Hippocampal formation (tissue), 2 donors: ENCODE data around the gene SDR39U1.

Source experiments
- DNase-seq, 2 donors: peaks; one replicate each; lab custom pipeline; 2025; lab: John Stamatoyannopoulos, UW

Gene SDR39U1

GRCh38 chr14:24441904-24442239 is 704 bp downstream of the SDR39U1 start:
- DNase-seq, result no peak

GRCh38 chr14:24441485-24441884 is 1.1 kb downstream of the SDR39U1 start:
- DNase-seq, result no peak

- no peak for DNase-seq
These were observed 1.8 kb downstream of the SDR39U1 start for GRCh38 chr14:24440606-24441399.

- no peak for DNase-seq
These were observed 2.6 kb downstream of the SDR39U1 start for GRCh38 chr14:24439830-24440605.

GRCh38 chr14:24439257-24439656 is 3.3 kb downstream of the SDR39U1 start:
- no peak for DNase-seq

DNA sequence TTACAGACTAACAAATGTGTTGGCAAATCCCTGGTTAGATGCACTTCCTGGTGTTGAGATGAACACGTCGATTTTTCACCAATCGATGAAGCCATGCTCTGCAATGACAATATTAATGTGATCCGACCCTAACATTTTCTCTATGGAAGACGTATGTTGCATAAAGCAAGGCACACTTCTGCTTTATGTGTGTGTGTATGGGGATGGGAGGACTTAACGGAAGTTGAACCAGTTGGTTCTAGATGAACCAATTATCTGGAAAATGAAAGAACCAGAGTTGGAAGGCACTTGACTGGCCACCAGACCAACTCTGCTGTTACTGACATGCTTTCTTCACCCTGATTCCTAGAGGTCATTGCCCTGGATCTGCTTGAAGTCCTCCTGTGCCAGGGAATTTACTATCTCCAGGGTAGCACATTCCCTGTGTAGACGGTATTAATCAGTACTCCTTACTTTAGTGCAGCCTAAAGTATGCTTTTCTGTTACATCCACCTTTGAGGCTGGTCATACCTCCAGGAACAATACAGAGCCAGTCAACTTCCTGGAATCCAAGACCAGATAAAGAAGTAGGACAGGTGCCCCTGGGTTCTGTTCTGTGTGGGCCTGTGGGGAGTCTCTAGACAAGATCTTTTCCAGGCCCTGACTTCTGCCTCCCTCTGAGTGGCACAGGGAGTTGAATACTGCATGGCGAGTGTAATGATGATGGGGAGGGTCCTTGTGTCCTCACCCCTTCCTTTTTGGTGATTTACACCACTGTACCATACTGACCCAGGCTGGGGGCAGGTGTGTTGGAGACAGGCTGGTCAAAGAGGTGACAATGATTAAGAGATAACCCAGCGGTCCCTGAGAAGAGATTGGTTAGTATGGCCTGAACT is 4.1 kb downstream of the SDR39U1 start:
- no peak for DNase-seq

- DNase-seq, result no peak
These were observed 4.9 kb downstream of the SDR39U1 start for GRCh38 chr14:24437736-24438067.

DNA sequence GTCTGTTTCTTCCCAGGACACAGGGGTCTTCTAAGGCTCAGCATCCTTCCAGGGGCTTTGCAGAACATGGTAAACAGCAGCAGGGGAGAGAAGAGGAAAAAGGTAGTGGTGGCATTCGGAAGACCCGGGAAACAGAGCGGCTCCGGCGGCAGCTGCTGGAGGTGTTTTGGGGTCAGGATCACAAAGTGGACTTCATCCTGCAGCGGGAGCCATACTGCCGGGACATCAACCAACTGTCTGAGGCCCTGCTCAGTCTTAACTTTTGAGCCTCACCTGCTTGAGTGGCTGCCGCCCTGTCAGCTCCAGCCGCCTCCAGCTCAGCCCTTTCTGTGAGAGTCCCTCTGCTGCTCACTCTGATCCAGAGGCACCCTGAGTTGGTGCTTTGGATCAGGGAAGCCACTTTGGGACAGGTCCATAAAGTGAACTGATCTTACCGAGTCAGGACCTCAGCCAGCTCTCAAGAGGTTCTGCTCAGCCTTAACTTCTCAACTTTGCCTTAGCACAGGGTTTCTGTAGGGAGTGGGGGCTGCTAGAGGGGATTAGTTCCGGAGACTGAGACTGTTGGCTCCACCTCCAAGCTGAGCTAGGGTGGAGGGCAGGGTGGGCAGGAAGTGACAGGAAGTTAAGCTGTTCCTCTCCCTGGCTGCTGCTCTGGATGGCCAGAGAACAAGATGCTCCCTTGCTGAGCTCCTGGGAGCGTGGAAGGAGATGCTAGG is 5.4 kb downstream of the SDR39U1 start:
- DNase-seq, result no peak

GRCh38 chr14:24436355-24437019 is 6.1 kb downstream of the SDR39U1 start:
- DNase-seq, result peak in 1 of 2 donors; percentile 86

DNA sequence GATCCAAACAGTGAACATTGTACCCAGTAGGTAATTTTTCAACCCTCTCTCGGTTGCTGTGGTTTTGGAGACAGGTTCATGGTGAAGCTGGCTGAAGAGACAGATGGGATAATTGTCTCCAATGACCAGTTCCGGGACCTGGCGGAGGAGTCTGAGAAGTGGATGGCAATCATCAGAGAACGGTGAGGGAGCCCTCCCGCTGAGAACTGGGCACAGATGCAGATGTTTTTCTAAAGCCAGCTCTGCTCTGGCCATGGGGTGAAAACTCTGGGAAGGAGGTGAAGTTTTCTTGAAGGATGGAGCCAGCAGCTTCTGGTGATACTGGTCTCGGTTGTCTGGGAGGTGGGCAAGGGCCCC is 6.6 kb downstream of the SDR39U1 start:
- DNase-seq, result no peak

GRCh38 chr14:24435192-24435810 is 7.3 kb downstream of the SDR39U1 start:
- no peak for DNase-seq

DNA sequence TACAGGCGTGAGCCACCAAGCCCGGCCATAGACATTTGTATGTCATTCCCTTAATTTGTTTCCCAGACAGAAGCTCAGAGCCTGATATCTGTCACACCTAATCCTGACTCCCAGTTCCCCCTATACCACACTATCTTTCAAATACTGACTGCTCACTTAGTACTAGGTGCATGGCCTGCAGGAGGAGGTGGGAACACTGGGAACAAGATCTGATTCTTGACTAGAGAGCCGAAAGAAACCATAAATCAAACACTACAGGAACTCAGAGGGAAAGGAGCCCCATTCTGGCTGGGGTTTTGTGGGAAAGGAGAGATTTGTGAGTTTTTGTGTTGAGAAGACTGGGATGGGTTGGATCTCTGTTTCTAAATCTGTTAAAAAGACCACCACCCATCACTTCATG is 7.9 kb downstream of the SDR39U1 start:
- DNase-seq, result no peak

DNA sequence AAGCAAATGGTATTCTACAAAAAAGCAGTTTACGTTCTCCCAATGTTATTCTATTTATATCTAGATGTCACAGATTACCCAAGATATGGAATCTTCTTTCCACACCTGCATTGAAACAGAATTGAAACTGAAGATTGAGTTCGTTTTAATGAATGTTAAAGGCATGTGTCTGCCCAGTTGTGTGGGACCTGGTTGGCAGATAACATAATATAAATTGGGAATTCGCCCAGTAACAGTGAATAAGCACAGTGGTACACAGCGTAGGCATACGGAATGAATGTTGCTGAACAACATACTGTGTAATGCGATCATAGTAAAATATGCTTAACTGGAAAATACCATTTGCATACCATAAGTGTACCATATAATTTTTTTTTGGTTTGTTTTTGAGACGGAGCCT is 8.5 kb downstream of the SDR39U1 start:
- DNase-seq, result no peak

DNA sequence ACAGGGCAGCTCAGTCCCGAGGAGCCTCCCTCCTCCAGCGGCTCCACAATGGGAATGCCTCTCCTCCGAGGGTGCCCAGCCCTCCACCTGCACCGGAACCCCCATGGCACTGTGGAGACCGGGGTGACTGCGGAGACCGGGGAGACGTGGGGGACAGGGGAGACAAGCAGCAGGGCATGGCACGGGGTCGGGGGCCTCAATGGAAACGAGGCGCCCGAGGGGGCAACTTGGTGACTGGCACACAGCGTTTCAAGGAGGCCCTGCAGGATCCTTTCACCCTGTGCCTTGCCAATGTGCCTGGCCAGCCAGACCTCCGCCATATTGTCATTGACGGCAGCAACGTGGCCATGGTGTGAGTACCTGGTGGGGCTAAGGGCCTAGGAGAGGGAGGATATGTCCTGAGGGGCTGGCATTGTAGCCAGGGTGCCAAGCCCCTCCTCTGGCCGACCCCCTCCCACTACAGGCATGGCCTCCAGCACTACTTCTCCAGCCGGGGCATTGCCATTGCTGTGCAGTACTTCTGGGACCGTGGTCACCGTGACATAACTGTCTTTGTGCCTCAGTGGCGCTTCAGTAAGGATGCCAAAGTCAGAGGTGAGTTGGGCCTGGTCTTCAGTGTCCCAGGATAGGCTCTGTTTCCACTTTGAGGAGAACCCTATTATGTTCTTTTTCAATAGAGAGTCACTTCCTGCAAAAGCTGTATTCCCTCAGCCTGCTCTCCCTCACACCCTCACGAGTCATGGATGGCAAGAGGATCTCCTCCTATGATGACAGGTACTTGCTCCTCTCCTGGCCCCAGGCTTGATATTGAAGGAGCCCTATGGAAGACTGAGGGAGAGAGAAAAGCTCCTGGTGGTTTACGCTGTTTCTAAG is 10.1 kb downstream of the SDR39U1 start:
- no peak for DNase-seq

DNA sequence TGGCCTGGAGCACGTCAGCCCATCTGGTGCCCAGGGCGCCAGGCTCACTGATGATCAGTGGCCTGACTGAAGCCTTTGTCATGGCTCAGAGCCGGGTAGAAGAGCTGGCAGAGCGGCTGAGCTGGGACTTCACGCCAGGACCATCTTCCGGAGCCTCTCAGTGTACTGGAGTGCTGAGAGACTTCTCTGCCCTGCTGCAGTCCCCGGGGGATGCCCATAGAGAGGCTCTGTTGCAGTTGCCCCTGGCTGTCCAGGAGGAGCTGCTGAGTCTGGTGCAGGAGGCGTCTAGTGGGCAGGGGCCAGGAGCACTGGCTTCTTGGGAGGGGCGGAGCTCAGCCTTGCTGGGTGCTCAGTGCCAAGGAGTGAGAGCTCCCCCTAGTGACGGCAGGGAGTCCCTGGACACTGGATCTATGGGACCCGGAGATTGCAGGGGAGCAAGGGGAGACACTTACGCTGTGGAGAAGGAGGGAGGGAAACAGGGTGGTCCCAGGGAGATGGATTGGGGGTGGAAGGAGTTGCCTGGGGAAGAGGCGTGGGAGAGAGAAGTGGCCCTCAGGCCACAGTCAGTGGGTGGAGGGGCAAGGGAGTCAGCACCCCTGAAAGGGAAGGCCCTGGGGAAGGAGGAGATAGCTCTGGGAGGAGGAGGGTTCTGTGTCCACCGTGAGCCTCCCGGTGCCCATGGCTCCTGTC is 10.9 kb downstream of the SDR39U1 start:
- peak; percentile 58 to 71 for DNase-seq

- DNase-seq, result no peak
These were observed 11.7 kb downstream of the SDR39U1 start for GRCh38 chr14:24430682-24431568.

GRCh38 chr14:24430143-24430681 is 12.4 kb downstream of the SDR39U1 start:
- peak in 1 of 2 donors; percentile 62 for DNase-seq
